Measurements from ENCODE around the gene ULBP1.

DNA sequence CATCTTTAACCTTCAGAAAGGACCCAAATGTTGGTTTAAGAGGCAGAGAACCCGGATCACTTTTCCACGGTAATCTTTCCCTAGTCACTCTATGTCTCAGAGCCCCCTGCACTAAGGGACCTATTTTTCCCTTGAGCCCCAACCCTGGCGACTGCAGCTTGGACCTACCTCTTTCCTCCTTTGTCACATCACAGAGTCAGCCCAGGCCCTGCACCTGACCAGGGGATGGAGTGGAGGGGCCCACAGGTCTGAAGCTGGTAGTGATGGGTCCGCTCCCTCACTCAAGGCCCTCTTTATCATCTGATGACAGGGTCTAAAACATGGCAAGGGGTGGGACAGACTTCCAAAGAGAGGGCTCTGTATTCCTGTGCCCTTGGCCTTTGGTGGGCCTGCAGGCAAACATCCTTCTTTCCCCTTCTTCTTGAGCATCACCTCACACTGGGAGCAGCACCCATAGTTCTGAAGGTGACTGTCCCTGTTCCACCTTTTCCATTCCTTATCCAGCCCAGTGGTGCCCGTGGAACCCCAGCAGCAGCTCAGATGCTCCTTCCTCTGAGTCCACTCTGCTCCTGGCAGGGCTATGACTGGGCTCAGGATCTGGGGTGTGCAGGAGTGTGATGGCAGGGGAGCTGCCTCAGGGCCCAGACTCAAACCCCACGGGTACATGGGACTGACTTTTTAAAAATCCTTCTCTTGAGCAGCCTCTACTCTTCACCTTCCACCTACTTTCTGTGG, 55.3 kb downstream of the ULBP1 start:
- TF ChIP-seq CTCF (conservative IDR thresholded peaks at IDR 0.05), result no peak
- no peak for TF ChIP-seq ZFX (IDR thresholded peaks at IDR 0.05)
